Right lobe of liver (tissue), 6 donors: ENCODE data around the gene SPTBN4. TPM values are rescaled to one million over a fixed set of nuclear protein-coding genes. Genes with fewer than 3 reads are reported as not detected.
A peak's percentile ranks its signal among the peaks of the same experiment; 100 is the strongest.

Source experiments
- ATAC-seq, 4 donors: fragments of 200-7000 bp; cut with Tn5 transposase; one replicate each; pipeline ENCODE4 v1.9.1; 2020; ENCODE audit warnings: mild to moderate bottlenecking in 4 of 4, moderate library complexity in 4 of 4
- DNase-seq, 3 donors: peaks; one replicate each; pipeline ENCODE4 v3.0.0-alpha.2; 2020
- H3K27ac ChIP-seq, 3 donors: fragments of 200-600 bp; one replicate each; pipeline ENCODE4 v1.8.0; 2022
- H3K27me3 ChIP-seq, 2 donors: fragments of 200-600 bp; one replicate each; pipeline ENCODE4 v1.8.0; 2022
- H3K36me3 ChIP-seq, 4 donors: fragments of 200-600 bp; sonication (generic) in 1 of 4; one replicate each; pipeline versions ENCODE4 v1.5.1 to v1.8.0; 2017 to 2022; ENCODE audit warnings: control low read depth in 1 of 4
- H3K4me1 ChIP-seq, 4 donors: fragments of 200-600 bp; sonication (generic) in 1 of 4; one replicate each; pipeline versions ENCODE4 v1.5.1 to v1.8.0; 2017 to 2022; ENCODE audit warnings: control low read depth in 1 of 4
- H3K4me3 ChIP-seq, 3 donors: fragments of 200-600 bp; one replicate each; pipeline ENCODE4 v1.8.0; 2022
- H3K9me3 ChIP-seq, 4 donors: fragments of 200-600 bp; sonication (generic) in 1 of 4; one replicate each; pipeline versions ENCODE4 v1.5.1 to v1.8.0; 2017 to 2022; ENCODE audit warnings: control low read depth in 1 of 4
- POLR2A ChIP-seq: fragments of 450-650 bp; IDR thresholded peaks from one replicate; pipeline ENCODE4 v1.6.1; 2017; ENCODE audit warnings: antibody characterized with exemption, mild to moderate bottlenecking
- WGBS: methylation state at CpG from one replicate; pipeline ENCODE4 v1.1.6; 2018; ENCODE audit warnings: low coverage, low lambda C conversion rate; ENCODE audit not compliant: insufficient coverage; ENCODE audit errors: missing lambda C conversion rate; 5-methylcytosine and 5-hydroxymethylcytosine counted together
- intact Hi-C, 2 donors: fragments of 100-400 bp; cut with DNase I; formaldehyde crosslinking; loops; one replicate each; pipeline versions ENCODE4 v1.11.2 to v1.14.1; 2022
- total RNA-seq, 6 experiments: library from RNA; depleted of rRNA in 2 of 6; stranded (reverse); fragments of >200 nt in 2 of 6; fragmentation: NEBNext Ultra II Directional in 3 of 6; extraction: Animal tissue kit (Norgen Biotek cat#: 25700) in 3 of 6; gene quantifications; one replicate each; pipeline versions ENCODE4 v1.1.0 to v1.2.4, GENCODE V29; 2016 to 2023
- TF ChIP-seq, protein P1 (sequence below), 4 donors: fragments of 200-600 bp in 3 of 4; fragments of 450-650 bp in 1 of 4; IDR thresholded peaks; one replicate each; pipeline versions ENCODE4 v1.5.1 to v1.8.0; 2016 to 2022; ENCODE audit warnings: antibody characterized with exemption in 4 of 4, mild to moderate bottlenecking in 2 of 4
- donor health status: DM: no; HTN: yes; CAD: no.
- donor health status: DM: no; HTN: no; CAD: no.
- donor health status: DM: no; HTN: no; CAD: no.
- donor health status: DM: no; HTN: yes; CAD: no.
- donor health status: DM: no; HTN: yes; CAD: no.

SPTBN4 gene
- total RNA-seq, 6 experiments from 2014 or later = 0.44 to 1.6 (median 0.65) TPM

- TF ChIP-seq POLR2A = no peak
- TF ChIP-seq, protein P1, sequence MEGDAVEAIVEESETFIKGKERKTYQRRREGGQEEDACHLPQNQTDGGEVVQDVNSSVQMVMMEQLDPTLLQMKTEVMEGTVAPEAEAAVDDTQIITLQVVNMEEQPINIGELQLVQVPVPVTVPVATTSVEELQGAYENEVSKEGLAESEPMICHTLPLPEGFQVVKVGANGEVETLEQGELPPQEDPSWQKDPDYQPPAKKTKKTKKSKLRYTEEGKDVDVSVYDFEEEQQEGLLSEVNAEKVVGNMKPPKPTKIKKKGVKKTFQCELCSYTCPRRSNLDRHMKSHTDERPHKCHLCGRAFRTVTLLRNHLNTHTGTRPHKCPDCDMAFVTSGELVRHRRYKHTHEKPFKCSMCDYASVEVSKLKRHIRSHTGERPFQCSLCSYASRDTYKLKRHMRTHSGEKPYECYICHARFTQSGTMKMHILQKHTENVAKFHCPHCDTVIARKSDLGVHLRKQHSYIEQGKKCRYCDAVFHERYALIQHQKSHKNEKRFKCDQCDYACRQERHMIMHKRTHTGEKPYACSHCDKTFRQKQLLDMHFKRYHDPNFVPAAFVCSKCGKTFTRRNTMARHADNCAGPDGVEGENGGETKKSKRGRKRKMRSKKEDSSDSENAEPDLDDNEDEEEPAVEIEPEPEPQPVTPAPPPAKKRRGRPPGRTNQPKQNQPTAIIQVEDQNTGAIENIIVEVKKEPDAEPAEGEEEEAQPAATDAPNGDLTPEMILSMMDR (IDR thresholded peaks at IDR 0.05) = no peak
- DNase-seq = no peak
- Histone ChIP-seq H3K9me3 (no peaks in the 10 kb centered on the region), H3K27ac (no peak overlapping the region), H3K36me3 (no peaks in the 10 kb centered on the region), H3K4me1 (no peaks in the 10 kb centered on the region), H3K4me3 (no peak overlapping the region), H3K27me3 (no peaks in the 10 kb centered on the region)
- WGBS = 84% methylated on average over 3 of the region's 13 CpGs
- intact Hi-C loops = no loop called here
- no peak for ATAC-seq
Observed at GRCh38 chr19:40502081-40502480, 35.3 kb downstream of the SPTBN4 start.

DNA sequence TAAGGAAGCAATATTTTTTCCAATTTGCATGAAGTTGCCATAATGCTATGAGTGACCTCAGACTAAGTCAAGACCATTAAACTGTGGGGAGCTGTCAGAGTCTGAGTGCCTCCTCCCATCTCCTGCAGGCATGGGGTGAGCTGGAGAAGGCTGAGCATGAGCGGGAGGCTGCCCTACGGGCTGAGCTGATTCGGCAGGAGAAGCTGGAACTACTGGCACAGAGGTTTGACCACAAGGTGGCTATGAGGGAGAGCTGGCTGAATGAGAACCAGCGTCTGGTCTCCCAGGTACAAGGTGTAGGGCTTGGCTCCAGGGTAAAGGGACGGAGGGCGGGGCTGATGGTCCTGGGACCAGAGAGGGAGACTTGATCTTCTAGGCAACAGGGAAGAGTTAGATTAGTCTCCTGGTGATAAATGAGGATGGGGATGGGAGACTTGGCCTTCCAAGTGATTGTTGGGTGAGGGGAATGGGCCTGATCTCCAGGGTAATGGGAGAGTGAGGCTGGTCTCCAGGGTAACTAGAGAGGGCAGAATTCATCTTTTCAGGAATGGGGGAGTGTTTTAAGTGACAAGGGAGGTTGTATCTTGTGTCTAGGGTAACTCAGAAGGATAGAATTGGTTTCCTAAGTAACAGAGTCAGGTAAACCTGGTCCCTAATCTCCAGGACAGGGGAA is 36.0 kb downstream of the SPTBN4 start:
- Histone ChIP-seq H3K4me3 (no peak overlapping the region), H3K9me3 (no peaks in the 10 kb centered on the region), H3K4me1 (no peaks in the 10 kb centered on the region), H3K27me3 (no peaks in the 10 kb centered on the region), H3K36me3 (no peaks in the 10 kb centered on the region), H3K27ac (no peak overlapping the region)
- TF ChIP-seq, protein P1 (IDR thresholded peaks at IDR 0.05) = no peak
- no peak for TF ChIP-seq POLR2A
- 56% methylated on average over 6 of the region's 6 CpGs for WGBS
- DNase-seq = no peak
- ATAC-seq = peak in 2 of 4 donors; percentile 31 to 40
- intact Hi-C loops = no loop called here

DNA sequence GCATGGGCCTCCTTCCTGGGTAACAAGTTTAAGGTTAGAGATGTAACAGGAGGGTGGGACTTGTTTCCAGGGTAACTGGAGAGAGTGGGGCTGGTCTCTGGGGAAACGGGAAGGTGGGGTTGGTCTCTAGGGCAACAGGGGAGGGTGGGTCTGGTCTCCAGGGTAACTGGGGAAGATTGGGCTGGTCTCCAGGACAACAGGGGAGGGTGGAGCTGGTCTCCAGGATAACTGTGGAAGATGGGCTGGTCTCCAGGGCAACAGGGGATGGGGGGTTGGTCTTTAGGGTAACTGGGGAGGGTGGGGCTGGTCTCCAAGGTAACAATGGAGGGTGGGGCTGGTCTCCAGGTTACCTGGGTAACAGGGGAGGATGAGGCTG is 36.5 kb downstream of the SPTBN4 start:
- DNase-seq (no peak), ATAC-seq (no peak)
- Histone ChIP-seq H3K4me1 (no peaks in the 10 kb centered on the region), H3K4me3 (no peak overlapping the region), H3K27me3 (no peaks in the 10 kb centered on the region), H3K9me3 (no peaks in the 10 kb centered on the region), H3K27ac (no peak overlapping the region), H3K36me3 (no peaks in the 10 kb centered on the region)
- 40% methylated on average over 1 of the region's 1 CpG for WGBS
- no peak for TF ChIP-seq POLR2A
- TF ChIP-seq, protein P1 (IDR thresholded peaks at IDR 0.05) = no peak
- intact Hi-C loops = no loop called here

DNA sequence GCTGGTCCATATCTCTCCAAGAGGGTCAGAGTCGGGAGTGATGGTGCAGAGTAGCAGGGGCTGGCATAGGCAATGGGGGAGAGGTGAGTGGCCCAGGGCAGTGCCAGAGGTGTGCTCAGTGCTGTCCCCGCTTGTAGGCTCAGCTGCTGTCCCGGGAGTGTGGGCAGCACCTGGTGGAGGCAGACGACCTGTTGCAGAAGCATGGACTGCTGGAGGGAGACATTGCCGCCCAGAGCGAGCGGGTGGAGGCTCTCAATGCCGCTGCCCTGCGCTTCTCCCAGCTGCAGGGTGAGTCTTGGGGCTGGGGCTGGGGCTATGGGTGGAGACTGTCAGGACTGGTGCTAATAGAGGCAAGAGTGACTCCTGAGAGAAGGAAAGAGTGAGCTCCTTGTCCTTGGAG is 39.3 kb downstream of the SPTBN4 start:
- no peaks in the 10 kb centered on the region for H3K36me3 ChIP-seq
- no peaks in the 10 kb centered on the region for H3K4me1 ChIP-seq
- no peak overlapping the region for H3K27ac ChIP-seq
- TF ChIP-seq, protein P1 (IDR thresholded peaks at IDR 0.05) = no peak
- TF ChIP-seq POLR2A = no peak
- no peaks in the 10 kb centered on the region for H3K9me3 ChIP-seq
- H3K27me3 ChIP-seq = no peaks in the 10 kb centered on the region
- ATAC-seq (peak in 1 of 4 donors; percentile 23), DNase-seq (no peak)
- 40% methylated on average over 1 of the region's 9 CpGs for WGBS
- intact Hi-C loops = no loop called here
- H3K4me3 ChIP-seq = no peak overlapping the region
